HepG2 (cell line): ENCODE results near the gene MXD1. TPM values are rescaled to one million over a fixed set of nuclear protein-coding genes. Genes with fewer than 3 reads are reported as not detected.

Experiments
- CEBPG ChIP-seq: IDR thresholded peaks from 2 replicates; pipeline ENCODE4 v1.6.1; 2016
- SAP130 ChIP-seq: IDR thresholded peaks from 2 replicates; pipeline ENCODE4 v1.6.1; 2016; ENCODE audit warnings: low read depth
- SMAD9 ChIP-seq: sonication (generic); formaldehyde crosslinking; IDR thresholded peaks from 2 replicates; pipeline ENCODE4 v1.5.1; 2020; ENCODE audit warnings: mild to moderate bottlenecking, missing genetic modification reagents
- YEATS4 ChIP-seq: sonication (generic); formaldehyde crosslinking; IDR thresholded peaks from 2 replicates; pipeline ENCODE4 v1.4.0; 2020; ENCODE audit warnings: missing genetic modification reagents, borderline replicate concordance
- ZNF232 ChIP-seq: sonication (generic); formaldehyde crosslinking; IDR thresholded peaks from 2 replicates; pipeline ENCODE4 v1.4.0; 2020; ENCODE audit warnings: missing genetic modification reagents, borderline replicate concordance
- ZNF326 ChIP-seq: sonication (generic); formaldehyde crosslinking; IDR thresholded peaks from 2 replicates; pipeline ENCODE4 v1.4.0; 2020; ENCODE audit warnings: missing genetic modification reagents, borderline replicate concordance
- ZSCAN12 ChIP-seq: sonication (generic); formaldehyde crosslinking; IDR thresholded peaks from 2 replicates; pipeline ENCODE4 v1.9.0; 2021; ENCODE audit warnings: mild to moderate bottlenecking, missing genetic modification reagents
- polyA plus RNA-seq, 8 experiments: library from polyadenylated mRNA; depleted of rRNA in 3 of 8; stranded (reverse) in 7 of 8; unstranded in 1 of 8; fragments of >200 nt; fragmentation: Illumina TruSeq in 4 of 8; extraction: Trizol in 4 of 8; gene quantifications; 2 replicates each; pipeline versions ENCODE4 v1.2.1 to v1.2.3, GENCODE V29; 2011 to 2016; ENCODE audit warnings: low read depth in 4 of 8, missing spikeins in 1 of 8, mixed read lengths in 1 of 8; ENCODE audit not compliant: insufficient read depth in 1 of 8
- total RNA-seq, 5 experiments: library from RNA; depleted of rRNA; stranded (reverse); fragments of >200 nt; fragmentation: Illumina TruSeq; extraction: Trizol; gene quantifications; 2 replicates each; pipeline ENCODE4 v1.2.3, GENCODE V29; 2016; ENCODE audit warnings: low read depth in 1 of 5
- TF ChIP-seq, protein P1 (sequence below): sonication (generic); formaldehyde crosslinking; IDR thresholded peaks from 2 replicates; pipeline ENCODE4 v1.5.0; 2020; ENCODE audit warnings: missing genetic modification reagents
- TF ChIP-seq, protein P2 (sequence below): sonication (generic); formaldehyde crosslinking; IDR thresholded peaks from 2 replicates; pipeline ENCODE4 v1.8.1; 2023; ENCODE audit warnings: mild to moderate bottlenecking, inconsistent platforms, moderate library complexity, missing genetic modification reagents, borderline replicate concordance
- TF ChIP-seq, protein P3 (sequence below): sonication (generic); formaldehyde crosslinking; IDR thresholded peaks from 2 replicates; pipeline ENCODE4 v1.5.1; 2020; ENCODE audit warnings: mild to moderate bottlenecking, missing genetic modification reagents, moderate library complexity

Gene MXD1
- total and polyA plus RNA-seq, 2 of the 13 experiments (the other 11 are each of a cell fraction or from before 2014, with no cell fraction given): 6.4 to 14.9 TPM

DNA sequence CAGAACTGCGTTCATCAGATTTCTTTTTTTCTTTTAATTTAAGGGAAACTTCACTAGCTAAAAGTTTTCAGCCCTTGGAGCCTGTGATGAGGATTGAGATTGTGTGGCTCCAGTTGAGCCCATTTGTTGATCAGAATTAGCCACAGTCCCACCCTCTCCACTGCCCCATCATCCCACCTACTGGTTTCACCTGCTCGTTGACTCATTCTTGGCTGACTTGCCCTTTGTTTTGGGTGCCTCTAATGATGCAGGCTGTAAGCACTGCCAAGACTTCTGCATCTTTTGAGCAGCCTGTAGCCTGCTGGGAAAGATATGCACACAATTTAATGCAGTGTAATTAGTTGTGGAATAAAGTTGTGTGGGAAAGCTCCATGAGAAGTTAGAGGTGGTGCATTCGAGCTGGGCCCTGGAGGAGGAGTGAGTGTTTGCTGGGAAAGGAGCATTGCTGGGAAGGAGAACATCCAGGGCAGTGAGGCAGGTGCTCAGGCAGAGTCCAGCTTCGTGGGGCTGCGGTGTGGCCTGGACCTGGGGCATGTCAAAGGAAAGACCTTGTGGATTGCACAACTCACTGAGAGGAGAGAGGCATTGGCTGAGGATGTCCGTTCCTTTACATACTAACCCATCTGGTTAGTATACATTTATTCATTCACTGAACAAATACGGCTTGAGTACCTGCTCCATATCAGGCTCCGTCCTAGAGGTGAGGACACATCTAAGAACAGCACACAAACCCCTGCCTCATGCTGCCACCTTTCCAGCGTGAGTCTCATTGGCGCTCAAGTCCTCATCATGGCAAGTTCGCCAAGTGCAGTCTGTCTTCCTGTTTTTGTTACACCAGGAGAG, 28.3 kb downstream of the MXD1 start (continued):
- TF ChIP-seq, protein P1, sequence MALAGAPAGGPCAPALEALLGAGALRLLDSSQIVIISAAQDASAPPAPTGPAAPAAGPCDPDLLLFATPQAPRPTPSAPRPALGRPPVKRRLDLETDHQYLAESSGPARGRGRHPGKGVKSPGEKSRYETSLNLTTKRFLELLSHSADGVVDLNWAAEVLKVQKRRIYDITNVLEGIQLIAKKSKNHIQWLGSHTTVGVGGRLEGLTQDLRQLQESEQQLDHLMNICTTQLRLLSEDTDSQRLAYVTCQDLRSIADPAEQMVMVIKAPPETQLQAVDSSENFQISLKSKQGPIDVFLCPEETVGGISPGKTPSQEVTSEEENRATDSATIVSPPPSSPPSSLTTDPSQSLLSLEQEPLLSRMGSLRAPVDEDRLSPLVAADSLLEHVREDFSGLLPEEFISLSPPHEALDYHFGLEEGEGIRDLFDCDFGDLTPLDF (CRISPR knock-in tag): no peak
- no peak for TF ChIP-seq SMAD9 (CRISPR knock-in tag)
- TF ChIP-seq ZNF232 (CRISPR knock-in tag): no peak
- no peak for TF ChIP-seq YEATS4 (CRISPR knock-in tag)
- no peak for TF ChIP-seq ZNF326 (CRISPR knock-in tag)
- TF ChIP-seq, protein P2, sequence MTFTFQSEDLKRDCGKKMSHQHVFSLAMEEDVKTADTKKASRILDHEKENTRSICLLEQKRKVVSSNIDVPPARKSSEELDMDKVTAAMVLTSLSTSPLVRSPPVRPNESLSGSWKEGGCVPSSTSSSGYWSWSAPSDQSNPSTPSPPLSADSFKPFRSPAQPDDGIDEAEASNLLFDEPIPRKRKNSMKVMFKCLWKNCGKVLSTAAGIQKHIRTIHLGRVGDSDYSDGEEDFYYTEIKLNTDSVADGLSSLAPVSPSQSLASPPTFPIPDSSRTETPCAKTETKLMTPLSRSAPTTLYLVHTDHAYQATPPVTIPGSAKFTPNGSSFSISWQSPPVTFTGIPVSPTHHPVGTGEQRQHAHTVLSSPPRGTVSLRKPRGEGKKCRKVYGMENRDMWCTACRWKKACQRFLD (CRISPR knock-in tag): no peak
- TF ChIP-seq ZSCAN12: no peak
- TF ChIP-seq CEBPG (CRISPR knock-in tag): peak; percentile 71
- 0 out of 2 replicates have a peak, but pooled peaks have one; percentile 14 for TF ChIP-seq SAP130
- TF ChIP-seq, protein P3, sequence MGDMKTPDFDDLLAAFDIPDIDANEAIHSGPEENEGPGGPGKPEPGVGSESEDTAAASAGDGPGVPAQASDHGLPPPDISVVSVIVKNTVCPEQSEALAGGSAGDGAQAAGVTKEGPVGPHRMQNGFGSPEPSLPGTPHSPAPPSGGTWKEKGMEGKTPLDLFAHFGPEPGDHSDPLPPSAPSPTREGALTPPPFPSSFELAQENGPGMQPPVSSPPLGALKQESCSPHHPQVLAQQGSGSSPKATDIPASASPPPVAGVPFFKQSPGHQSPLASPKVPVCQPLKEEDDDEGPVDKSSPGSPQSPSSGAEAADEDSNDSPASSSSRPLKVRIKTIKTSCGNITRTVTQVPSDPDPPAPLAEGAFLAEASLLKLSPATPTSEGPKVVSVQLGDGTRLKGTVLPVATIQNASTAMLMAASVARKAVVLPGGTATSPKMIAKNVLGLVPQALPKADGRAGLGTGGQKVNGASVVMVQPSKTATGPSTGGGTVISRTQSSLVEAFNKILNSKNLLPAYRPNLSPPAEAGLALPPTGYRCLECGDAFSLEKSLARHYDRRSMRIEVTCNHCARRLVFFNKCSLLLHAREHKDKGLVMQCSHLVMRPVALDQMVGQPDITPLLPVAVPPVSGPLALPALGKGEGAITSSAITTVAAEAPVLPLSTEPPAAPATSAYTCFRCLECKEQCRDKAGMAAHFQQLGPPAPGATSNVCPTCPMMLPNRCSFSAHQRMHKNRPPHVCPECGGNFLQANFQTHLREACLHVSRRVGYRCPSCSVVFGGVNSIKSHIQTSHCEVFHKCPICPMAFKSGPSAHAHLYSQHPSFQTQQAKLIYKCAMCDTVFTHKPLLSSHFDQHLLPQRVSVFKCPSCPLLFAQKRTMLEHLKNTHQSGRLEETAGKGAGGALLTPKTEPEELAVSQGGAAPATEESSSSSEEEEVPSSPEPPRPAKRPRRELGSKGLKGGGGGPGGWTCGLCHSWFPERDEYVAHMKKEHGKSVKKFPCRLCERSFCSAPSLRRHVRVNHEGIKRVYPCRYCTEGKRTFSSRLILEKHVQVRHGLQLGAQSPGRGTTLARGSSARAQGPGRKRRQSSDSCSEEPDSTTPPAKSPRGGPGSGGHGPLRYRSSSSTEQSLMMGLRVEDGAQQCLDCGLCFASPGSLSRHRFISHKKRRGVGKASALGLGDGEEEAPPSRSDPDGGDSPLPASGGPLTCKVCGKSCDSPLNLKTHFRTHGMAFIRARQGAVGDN (CRISPR knock-in tag): peak; percentile 30; the same call in 1 of the 2 replicates
